ENCODE results near the gene TNFSF13B. TPM values are rescaled to one million over a fixed set of nuclear protein-coding genes. Genes with fewer than 3 reads are reported as not detected.

The TNFSF13B gene, protein sequence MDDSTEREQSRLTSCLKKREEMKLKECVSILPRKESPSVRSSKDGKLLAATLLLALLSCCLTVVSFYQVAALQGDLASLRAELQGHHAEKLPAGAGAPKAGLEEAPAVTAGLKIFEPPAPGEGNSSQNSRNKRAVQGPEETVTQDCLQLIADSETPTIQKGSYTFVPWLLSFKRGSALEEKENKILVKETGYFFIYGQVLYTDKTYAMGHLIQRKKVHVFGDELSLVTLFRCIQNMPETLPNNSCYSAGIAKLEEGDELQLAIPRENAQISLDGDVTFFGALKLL
- total RNA-seq (2014; rRNA removed; shearing (Covaris generic)) (0.41 TPM in 1 of 2 replicates, not detected in the other), total RNA-seq (2022) (not detected in 2 replicates), Bru-seq, nascent RNA (percentile 26 among the genes with signal in this experiment), BruChase-seq, experiment 1, labeled RNA remaining after a 6-hour chase (percentile 33 among the genes with signal in this experiment), BruChase-seq, experiment 2, labeled RNA remaining after a 2-hour chase (percentile 38 among the genes with signal in this experiment)
- long read RNA-seq, partial matches to known transcripts: 1 of 1 reads
- long read RNA-seq, other reads (novel, unspliced or antisense): 0 of 1 reads

DNA sequence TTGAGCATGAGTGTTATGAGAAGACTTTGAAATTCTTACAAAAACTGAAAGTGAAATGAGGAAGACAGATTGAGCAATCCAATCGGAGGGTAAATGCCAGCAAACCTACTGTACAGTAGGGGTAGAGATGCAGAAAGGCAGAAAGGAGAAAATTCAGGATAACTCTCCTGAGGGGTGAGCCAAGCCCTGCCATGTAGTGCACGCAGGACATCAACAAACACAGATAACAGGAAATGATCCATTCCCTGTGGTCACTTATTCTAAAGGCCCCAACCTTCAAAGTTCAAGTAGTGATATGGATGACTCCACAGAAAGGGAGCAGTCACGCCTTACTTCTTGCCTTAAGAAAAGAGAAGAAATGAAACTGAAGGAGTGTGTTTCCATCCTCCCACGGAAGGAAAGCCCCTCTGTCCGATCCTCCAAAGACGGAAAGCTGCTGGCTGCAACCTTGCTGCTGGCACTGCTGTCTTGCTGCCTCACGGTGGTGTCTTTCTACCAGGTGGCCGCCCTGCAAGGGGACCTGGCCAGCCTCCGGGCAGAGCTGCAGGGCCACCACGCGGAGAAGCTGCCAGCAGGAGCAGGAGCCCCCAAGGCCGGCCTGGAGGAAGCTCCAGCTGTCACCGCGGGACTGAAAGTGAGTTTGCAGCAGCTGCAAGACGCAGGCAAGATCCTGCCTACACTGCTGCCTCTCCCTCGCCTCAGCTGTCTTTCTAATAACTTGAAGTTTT, at the start of gene TNFSF13B:
TSS of gene TNFSF13B (plus strand) at position 118 of the 728 bp plus-strand sequence. CDS start at position 296, 178 bp downstream.
- Histone ChIP-seq H4K20me1 (ENCODE audit: insufficient read depth, low read length) (no peaks in the 10 kb centered on the region), H3K9me3 (ENCODE audit: low read length) (no peaks in the 10 kb centered on the region), H2AFZ (ENCODE audit: low read length) (peak within 1 kb of the TSS; percentile 67; the same call in 1 of the 2 replicates), H3K36me3 (ENCODE audit: insufficient read depth, low read length) (no peaks in the 10 kb centered on the region), H3K4me1 (ENCODE audit: insufficient read depth, low read length, poor library complexity, severe bottlenecking) (peaks cover 5% of the 10 kb centered on the region), H3K9me2 (ENCODE audit: insufficient read depth, low read length) (no peaks in the 10 kb centered on the region), H3K4me2 (ENCODE audit: low read length) (peak within 1 kb of the TSS; percentile 55), H3K79me2 (ENCODE audit: insufficient read depth, low read depth, low read length) (no peaks in the 10 kb centered on the region), H3K27ac (ENCODE audit: low read depth, low read length, poor library complexity, severe bottlenecking) (no peak within 1 kb of the TSS), H3K4me3 (ENCODE audit: low read depth, low read length, poor library complexity, severe bottlenecking) (peak within 1 kb of the TSS; percentile 41)
- no peak for TF ChIP-seq EZH2phosphoT487 (IDR thresholded peaks at IDR 0.05; ENCODE audit: borderline replicate concordance, low read depth, low read length)
- TF ChIP-seq, protein P1, sequence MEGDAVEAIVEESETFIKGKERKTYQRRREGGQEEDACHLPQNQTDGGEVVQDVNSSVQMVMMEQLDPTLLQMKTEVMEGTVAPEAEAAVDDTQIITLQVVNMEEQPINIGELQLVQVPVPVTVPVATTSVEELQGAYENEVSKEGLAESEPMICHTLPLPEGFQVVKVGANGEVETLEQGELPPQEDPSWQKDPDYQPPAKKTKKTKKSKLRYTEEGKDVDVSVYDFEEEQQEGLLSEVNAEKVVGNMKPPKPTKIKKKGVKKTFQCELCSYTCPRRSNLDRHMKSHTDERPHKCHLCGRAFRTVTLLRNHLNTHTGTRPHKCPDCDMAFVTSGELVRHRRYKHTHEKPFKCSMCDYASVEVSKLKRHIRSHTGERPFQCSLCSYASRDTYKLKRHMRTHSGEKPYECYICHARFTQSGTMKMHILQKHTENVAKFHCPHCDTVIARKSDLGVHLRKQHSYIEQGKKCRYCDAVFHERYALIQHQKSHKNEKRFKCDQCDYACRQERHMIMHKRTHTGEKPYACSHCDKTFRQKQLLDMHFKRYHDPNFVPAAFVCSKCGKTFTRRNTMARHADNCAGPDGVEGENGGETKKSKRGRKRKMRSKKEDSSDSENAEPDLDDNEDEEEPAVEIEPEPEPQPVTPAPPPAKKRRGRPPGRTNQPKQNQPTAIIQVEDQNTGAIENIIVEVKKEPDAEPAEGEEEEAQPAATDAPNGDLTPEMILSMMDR (conservative IDR thresholded peaks at IDR 0.05; ENCODE audit: low read length): no peak
- POLR2A ChIA-PET: interaction anchor here (1.0 kb wide), 1 partner anchor 14 kb away, joined by 3 read pairs; no protein-coding TSS in a partner anchor
- intact Hi-C loops (cut with micrococcal nuclease; ENCODE audit: unreplicated experiment): no loop called here
- no TSS peak for BruUV-seq (replicated peaks)
- peak; percentile 34 for DNase-seq (ENCODE audit: low spot score)
- CTCF ChIA-PET (ENCODE audit: unreplicated experiment): no interaction called here

DNA sequence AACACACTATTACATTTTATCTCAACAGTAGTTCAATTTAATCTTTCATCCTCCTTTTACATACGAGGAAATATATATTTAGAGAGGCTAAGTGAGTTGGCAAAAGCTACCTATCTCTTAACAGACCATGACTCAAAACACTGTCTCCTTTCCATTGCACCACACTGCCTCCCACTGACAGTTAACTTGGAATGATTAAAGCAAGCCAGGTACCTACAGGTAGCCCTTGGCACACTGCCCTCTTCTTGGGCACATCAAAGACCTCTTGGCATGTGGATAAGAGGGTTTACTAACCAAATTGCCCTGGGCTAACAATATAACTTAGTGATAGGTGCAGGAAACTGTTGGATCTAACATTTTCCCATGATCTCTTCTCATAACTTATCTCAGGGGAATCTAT, 49.5 kb upstream of the TNFSF13B start:
- POLR2A ChIA-PET: interaction anchor here (0.6 kb wide), 1 partner anchor 16 kb away, joined by 4 read pairs; no protein-coding TSS in a partner anchor
- no TSS peak for BruUV-seq (replicated peaks)
- no peak for DNase-seq (ENCODE audit: low spot score)
- no peaks in the 10 kb centered on the region for H3K9me2 ChIP-seq (ENCODE audit: insufficient read depth, low read length)
- intact Hi-C loops (cut with micrococcal nuclease; ENCODE audit: unreplicated experiment): loop anchor here (2.0 kb wide), 1 partner anchor 43 kb away; no protein-coding TSS in a partner anchor
- H3K79me2 ChIP-seq (ENCODE audit: insufficient read depth, low read depth, low read length): peaks cover 15% of the 10 kb centered on the region; the same call in 1 of the 2 replicates
- H3K27ac ChIP-seq (ENCODE audit: low read depth, low read length, poor library complexity, severe bottlenecking): no peak overlapping the region
- H3K4me2 ChIP-seq (ENCODE audit: low read length): peak overlapping the region; percentile 94
- H3K9me3 ChIP-seq (ENCODE audit: low read length): no peaks in the 10 kb centered on the region
- no peak overlapping the region for H3K4me3 ChIP-seq (ENCODE audit: low read depth, low read length, poor library complexity, severe bottlenecking)
- H2AFZ ChIP-seq (ENCODE audit: low read length): no peak overlapping the region
- peaks cover 19% of the 10 kb centered on the region for H4K20me1 ChIP-seq (ENCODE audit: insufficient read depth, low read length)
- TF ChIP-seq EZH2phosphoT487 (IDR thresholded peaks at IDR 0.05; ENCODE audit: borderline replicate concordance, low read depth, low read length): no peak
- TF ChIP-seq, protein P1 (conservative IDR thresholded peaks at IDR 0.05; ENCODE audit: low read length): peak; percentile 50; the same call in 1 of the 2 replicates
- peaks cover 24% of the 10 kb centered on the region for H3K4me1 ChIP-seq (ENCODE audit: insufficient read depth, low read length, poor library complexity, severe bottlenecking)
- CTCF ChIA-PET (ENCODE audit: unreplicated experiment): no interaction called here
- no peaks in the 10 kb centered on the region for H3K36me3 ChIP-seq (ENCODE audit: insufficient read depth, low read length)

Data from OCI-LY7 (cell line).